MM.1S (cell line): Measurements from ENCODE around the gene SDHD.

Source experiments
- CTCF ChIP-seq: fragments of 300-600 bp; sonication (generic); IDR thresholded peaks from 2 replicates; pipeline ENCODE4 v1.5.1; 2016; ENCODE audit warnings: antibody characterized with exemption, low read length, mixed read lengths
- EZH2 ChIP-seq: fragments of 300-600 bp; sonication (generic); optimal IDR thresholded peaks from 2 replicates; pipeline ENCODE3; 2017; ENCODE audit warnings: low read depth, mild to moderate bottlenecking, antibody characterized with exemption, low read length, mixed read lengths
- EZH2phosphoT487 ChIP-seq: fragments of 300-600 bp; sonication (generic); IDR thresholded peaks from 2 replicates; pipeline ENCODE4 v1.6.1; 2018; ENCODE audit warnings: antibody characterized with exemption, low read length

GRCh38 chr11:112051768-112052167 lies 34.9 kb upstream of the SDHD start:
- no peak for TF ChIP-seq EZH2
- TF ChIP-seq CTCF = no peak
- TF ChIP-seq EZH2phosphoT487 = no peak
